ENCODE measurements around the gene GPR35.

DNA sequence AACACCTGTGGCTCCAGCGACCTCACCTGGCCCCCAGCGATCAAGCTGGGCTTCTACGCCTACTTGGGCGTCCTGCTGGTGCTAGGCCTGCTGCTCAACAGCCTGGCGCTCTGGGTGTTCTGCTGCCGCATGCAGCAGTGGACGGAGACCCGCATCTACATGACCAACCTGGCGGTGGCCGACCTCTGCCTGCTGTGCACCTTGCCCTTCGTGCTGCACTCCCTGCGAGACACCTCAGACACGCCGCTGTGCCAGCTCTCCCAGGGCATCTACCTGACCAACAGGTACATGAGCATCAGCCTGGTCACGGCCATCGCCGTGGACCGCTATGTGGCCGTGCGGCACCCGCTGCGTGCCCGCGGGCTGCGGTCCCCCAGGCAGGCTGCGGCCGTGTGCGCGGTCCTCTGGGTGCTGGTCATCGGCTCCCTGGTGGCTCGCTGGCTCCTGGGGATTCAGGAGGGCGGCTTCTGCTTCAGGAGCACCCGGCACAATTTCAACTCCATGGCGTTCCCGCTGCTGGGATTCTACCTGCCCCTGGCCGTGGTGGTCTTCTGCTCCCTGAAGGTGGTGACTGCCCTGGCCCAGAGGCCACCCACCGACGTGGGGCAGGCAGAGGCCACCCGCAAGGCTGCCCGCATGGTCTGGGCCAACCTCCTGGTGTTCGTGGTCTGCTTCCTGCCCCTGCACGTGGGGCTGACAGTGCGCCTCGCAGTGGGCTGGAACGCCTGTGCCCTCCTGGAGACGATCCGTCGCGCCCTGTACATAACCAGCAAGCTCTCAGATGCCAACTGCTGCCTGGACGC, 4.9 kb downstream of the GPR35 start:
- TF ChIP-seq, protein P1, sequence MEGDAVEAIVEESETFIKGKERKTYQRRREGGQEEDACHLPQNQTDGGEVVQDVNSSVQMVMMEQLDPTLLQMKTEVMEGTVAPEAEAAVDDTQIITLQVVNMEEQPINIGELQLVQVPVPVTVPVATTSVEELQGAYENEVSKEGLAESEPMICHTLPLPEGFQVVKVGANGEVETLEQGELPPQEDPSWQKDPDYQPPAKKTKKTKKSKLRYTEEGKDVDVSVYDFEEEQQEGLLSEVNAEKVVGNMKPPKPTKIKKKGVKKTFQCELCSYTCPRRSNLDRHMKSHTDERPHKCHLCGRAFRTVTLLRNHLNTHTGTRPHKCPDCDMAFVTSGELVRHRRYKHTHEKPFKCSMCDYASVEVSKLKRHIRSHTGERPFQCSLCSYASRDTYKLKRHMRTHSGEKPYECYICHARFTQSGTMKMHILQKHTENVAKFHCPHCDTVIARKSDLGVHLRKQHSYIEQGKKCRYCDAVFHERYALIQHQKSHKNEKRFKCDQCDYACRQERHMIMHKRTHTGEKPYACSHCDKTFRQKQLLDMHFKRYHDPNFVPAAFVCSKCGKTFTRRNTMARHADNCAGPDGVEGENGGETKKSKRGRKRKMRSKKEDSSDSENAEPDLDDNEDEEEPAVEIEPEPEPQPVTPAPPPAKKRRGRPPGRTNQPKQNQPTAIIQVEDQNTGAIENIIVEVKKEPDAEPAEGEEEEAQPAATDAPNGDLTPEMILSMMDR (IDR thresholded peaks at IDR 0.05; ENCODE audit: insufficient read depth, low read length), result no peak
- TF ChIP-seq GABPA (IDR thresholded peaks at IDR 0.05; ENCODE audit: low read depth) (no peak), SPI1 (IDR thresholded peaks at IDR 0.05; ENCODE audit: borderline replicate concordance, low read depth) (no peak)
- TF ChIP-seq, protein P2, sequence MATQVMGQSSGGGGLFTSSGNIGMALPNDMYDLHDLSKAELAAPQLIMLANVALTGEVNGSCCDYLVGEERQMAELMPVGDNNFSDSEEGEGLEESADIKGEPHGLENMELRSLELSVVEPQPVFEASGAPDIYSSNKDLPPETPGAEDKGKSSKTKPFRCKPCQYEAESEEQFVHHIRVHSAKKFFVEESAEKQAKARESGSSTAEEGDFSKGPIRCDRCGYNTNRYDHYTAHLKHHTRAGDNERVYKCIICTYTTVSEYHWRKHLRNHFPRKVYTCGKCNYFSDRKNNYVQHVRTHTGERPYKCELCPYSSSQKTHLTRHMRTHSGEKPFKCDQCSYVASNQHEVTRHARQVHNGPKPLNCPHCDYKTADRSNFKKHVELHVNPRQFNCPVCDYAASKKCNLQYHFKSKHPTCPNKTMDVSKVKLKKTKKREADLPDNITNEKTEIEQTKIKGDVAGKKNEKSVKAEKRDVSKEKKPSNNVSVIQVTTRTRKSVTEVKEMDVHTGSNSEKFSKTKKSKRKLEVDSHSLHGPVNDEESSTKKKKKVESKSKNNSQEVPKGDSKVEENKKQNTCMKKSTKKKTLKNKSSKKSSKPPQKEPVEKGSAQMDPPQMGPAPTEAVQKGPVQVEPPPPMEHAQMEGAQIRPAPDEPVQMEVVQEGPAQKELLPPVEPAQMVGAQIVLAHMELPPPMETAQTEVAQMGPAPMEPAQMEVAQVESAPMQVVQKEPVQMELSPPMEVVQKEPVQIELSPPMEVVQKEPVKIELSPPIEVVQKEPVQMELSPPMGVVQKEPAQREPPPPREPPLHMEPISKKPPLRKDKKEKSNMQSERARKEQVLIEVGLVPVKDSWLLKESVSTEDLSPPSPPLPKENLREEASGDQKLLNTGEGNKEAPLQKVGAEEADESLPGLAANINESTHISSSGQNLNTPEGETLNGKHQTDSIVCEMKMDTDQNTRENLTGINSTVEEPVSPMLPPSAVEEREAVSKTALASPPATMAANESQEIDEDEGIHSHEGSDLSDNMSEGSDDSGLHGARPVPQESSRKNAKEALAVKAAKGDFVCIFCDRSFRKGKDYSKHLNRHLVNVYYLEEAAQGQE (IDR thresholded peaks at IDR 0.05; ENCODE audit: insufficient replicate concordance, low read depth), result no peak

All from HL-60 (cell line).